Measurements from ENCODE around the gene IL27RA.

IL27RA gene

GRCh38 chr19:14073925-14074838 is 42.6 kb downstream of the IL27RA start (continued):
- TF ChIP-seq PRDM4 (tag by site-specific recombination; IDR thresholded peaks at IDR 0.05): no peak
- no peak for TF ChIP-seq ZNF529 (tag by site-specific recombination; IDR thresholded peaks at IDR 0.05; ENCODE audit: insufficient replicate concordance)
- TF ChIP-seq ZNF677 (tag by site-specific recombination; IDR thresholded peaks at IDR 0.05): no peak
- TF ChIP-seq ZNF555 (tag by site-specific recombination; conservative IDR thresholded peaks at IDR 0.05): no peak
- peak; percentile 30; the same call in 1 of the 2 replicates for TF ChIP-seq ZBTB8A (tag by site-specific recombination; IDR thresholded peaks at IDR 0.05)
- no peak for TF ChIP-seq ZNF146 (tag by site-specific recombination; IDR thresholded peaks at IDR 0.05)
- no peak for TF ChIP-seq ZFP41 (tag by site-specific recombination; IDR thresholded peaks at IDR 0.05; ENCODE audit: borderline replicate concordance)
- no peak for TF ChIP-seq ZNF169 (tag by site-specific recombination; IDR thresholded peaks at IDR 0.05)
- TF ChIP-seq ZNF26 (tag by site-specific recombination; IDR thresholded peaks at IDR 0.05): no peak
- TF ChIP-seq ZNF366 (tag by site-specific recombination; conservative IDR thresholded peaks at IDR 0.05): 0 out of 2 replicates have a peak, but pooled peaks have one; percentile 17
- TF ChIP-seq ZIC2 (tag by site-specific recombination; IDR thresholded peaks at IDR 0.05): no peak
- TF ChIP-seq GLIS2 (tag by site-specific recombination; IDR thresholded peaks at IDR 0.05): peak; percentile 87
- 0 out of 2 replicates have a peak, but pooled peaks have one; percentile 29 for TF ChIP-seq YY2 (tag by site-specific recombination; IDR thresholded peaks at IDR 0.05)
- TF ChIP-seq TCF7L2 (IDR thresholded peaks at IDR 0.05; ENCODE audit: borderline replicate concordance, low read depth, low read length): no peak
- no peak for TF ChIP-seq ZNF560 (tag by site-specific recombination; IDR thresholded peaks at IDR 0.05; ENCODE audit: borderline replicate concordance)
- TF ChIP-seq ZNF548 (tag by site-specific recombination; IDR thresholded peaks at IDR 0.05): no peak
- peak; percentile 99 for TF ChIP-seq KLF1 (tag by site-specific recombination; IDR thresholded peaks at IDR 0.05)
- TF ChIP-seq ZNF394 (tag by site-specific recombination; IDR thresholded peaks at IDR 0.05; ENCODE audit: borderline replicate concordance): no peak
- peak; percentile 95 for TF ChIP-seq ZNF600 (tag by site-specific recombination; IDR thresholded peaks at IDR 0.05)
- TF ChIP-seq SETDB1 (IDR thresholded peaks at IDR 0.05; ENCODE audit: insufficient read length, low read length): no peak
- no peak for TF ChIP-seq ZSCAN18 (tag by site-specific recombination; IDR thresholded peaks at IDR 0.05)
- TF ChIP-seq ZNF354C (tag by site-specific recombination; IDR thresholded peaks at IDR 0.05; ENCODE audit: borderline replicate concordance, low read depth): no peak
- no peak for TF ChIP-seq HOXD13 (CRISPR knock-in tag; IDR thresholded peaks at IDR 0.05; ENCODE audit: borderline replicate concordance)
- TF ChIP-seq ZNF843 (tag by site-specific recombination; IDR thresholded peaks at IDR 0.05): 0 out of 2 replicates have a peak, but pooled peaks have one; percentile 17
- 0 out of 2 replicates have a peak, but pooled peaks have one; percentile 12 for TF ChIP-seq ZBTB20 (tag by site-specific recombination; IDR thresholded peaks at IDR 0.05)
- no peak for TF ChIP-seq GFI1B (tag by site-specific recombination; IDR thresholded peaks at IDR 0.05)
- TF ChIP-seq GLI4 (tag by site-specific recombination; IDR thresholded peaks at IDR 0.05): no peak
- no peak for TF ChIP-seq ZNF488 (tag by site-specific recombination; IDR thresholded peaks at IDR 0.05)
- TF ChIP-seq ZNF214 (tag by site-specific recombination; IDR thresholded peaks at IDR 0.05; ENCODE audit: borderline replicate concordance): no peak
- TF ChIP-seq KLF16 (tag by site-specific recombination; IDR thresholded peaks at IDR 0.05): no peak
- TF ChIP-seq ZNF341 (tag by site-specific recombination; IDR thresholded peaks at IDR 0.05; ENCODE audit: low read depth): peak; percentile 58
- no peak for TF ChIP-seq ZNF830 (tag by site-specific recombination; IDR thresholded peaks at IDR 0.05; ENCODE audit: low read depth)

All from HEK293 (cell line).